ENCODE data around the gene EZR.

Gene EZR

GRCh38 chr6:158737710-158738615 lies 81.2 kb downstream of the EZR start:
- TF ChIP-seq CTCF (IDR thresholded peaks at IDR 0.05; ENCODE audit: low read depth, low read length), result no peak
- no peak overlapping the region for H3K4me3 ChIP-seq (ENCODE audit: low read depth, low read length)

DNA sequence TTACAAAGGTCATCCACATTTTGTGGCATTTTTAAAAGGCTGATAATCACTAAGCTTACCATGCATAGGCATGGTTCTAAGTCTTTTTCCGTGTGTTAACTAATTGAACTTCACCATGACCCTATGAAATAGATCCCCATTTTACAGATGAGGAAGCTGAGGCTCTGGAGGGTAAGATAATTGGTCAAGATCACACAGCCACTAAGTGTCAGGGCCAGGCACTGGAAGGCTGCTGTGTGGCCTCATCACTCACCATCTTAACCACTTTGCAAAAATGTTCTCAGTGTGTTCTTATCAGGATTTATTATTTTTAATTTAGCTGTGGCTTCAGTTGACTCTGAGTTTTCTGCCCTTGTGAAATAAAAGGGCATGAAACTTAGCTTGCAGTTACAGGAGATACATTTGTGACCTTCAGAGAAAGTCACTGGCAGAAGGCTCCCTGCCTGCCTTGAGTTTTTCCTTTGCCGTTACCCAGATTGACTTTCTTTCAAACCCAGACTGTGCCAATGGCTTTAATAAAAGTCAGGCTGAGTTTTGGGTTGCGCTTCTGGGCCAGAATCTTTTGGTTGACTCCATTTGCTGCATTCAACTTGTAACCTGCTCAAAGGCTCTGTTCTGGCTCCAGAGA lies 82.0 kb downstream of the EZR start:
- no peak overlapping the region for H3K4me3 ChIP-seq (ENCODE audit: low read depth, low read length)
- TF ChIP-seq CTCF (IDR thresholded peaks at IDR 0.05; ENCODE audit: low read depth, low read length), result no peak

DNA sequence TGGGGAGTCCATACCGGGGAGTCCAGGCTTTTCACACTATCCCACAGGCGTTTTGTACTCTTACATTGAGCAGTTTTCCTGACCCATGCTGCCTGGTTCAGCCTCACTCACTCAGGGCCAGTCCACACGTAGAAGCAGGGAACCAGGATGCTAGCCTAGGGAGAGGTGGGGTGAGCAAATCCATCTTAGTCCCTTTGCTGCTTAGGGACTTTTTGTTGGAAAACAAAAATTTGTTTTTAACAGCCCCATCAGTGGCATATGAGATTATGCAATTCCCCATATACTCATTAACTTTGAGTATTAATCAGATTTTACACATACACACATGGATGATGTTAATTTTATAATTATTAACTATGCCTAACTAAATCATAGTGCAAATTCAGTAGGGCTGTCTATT lies 84.2 kb downstream of the EZR start:
- TF ChIP-seq CTCF (IDR thresholded peaks at IDR 0.05; ENCODE audit: low read depth, low read length), result no peak
- no peak overlapping the region for H3K4me3 ChIP-seq (ENCODE audit: low read depth, low read length)

DNA sequence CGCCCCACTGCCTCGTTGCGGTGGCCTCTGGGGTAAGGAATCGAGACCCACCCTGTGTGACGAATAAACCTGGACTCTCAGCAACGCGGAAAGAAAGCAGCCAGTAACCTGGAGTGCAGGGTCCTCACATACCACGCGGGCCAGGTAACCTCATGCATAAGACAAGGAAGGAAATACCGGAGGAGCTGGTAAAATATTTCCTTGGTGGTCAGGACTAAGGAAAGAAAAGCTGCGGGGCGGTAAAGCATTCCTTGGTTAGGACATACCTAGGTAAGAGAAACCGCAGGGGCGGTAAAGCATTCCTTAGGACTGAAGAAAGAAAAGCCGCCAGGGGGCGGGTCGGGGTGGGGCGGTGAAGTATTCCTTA lies 88.6 kb downstream of the EZR start:
- no peak overlapping the region for H3K4me3 ChIP-seq (ENCODE audit: low read depth, low read length)
- TF ChIP-seq CTCF (IDR thresholded peaks at IDR 0.05; ENCODE audit: low read depth, low read length), result no peak

- no peak for TF ChIP-seq CTCF (IDR thresholded peaks at IDR 0.05; ENCODE audit: low read depth, low read length)
- H3K4me3 ChIP-seq (ENCODE audit: low read depth, low read length), result no peak overlapping the region
These were observed 89.1 kb downstream of the EZR start for GRCh38 chr6:158729906-158730540.

DNA sequence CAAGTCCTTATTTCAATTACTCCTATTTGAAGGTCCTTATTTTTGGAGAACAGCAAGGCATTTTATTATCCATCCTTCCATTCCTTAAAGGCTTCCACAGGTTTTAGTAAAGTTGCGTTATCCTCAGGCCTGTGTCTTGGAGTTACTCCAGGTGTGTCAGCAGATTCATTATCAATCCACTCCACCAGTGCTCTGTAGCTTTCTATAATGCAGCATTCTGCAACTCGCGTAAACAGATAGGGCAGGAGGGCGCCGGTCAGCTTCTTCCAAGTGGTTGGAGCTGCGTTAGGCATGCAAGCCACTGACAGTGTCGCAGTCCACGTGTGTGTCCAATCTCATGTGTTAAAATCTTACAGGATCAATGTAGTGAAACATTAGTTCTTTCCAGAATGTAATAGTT lies 93.5 kb downstream of the EZR start:
- no peak for TF ChIP-seq CTCF (IDR thresholded peaks at IDR 0.05; ENCODE audit: low read depth, low read length)

More for the DNA sequence above, 93.5 kb downstream of the EZR start:
- no peak overlapping the region for H3K4me3 ChIP-seq (ENCODE audit: low read depth, low read length)

All from WI38 (cell line).